Measurements from ENCODE around the gene RAB30.

- no peak for TF ChIP-seq CTCF (conservative IDR thresholded peaks at IDR 0.05 in 1 of 2, IDR thresholded peaks at IDR 0.05 in 1 of 2; ENCODE audit: extremely low read depth in 1 of 2, insufficient read depth in 1 of 2, low read depth in 1 of 2, low read length in 2 of 2)
- no peak for TF ChIP-seq EZH2 (IDR thresholded peaks at IDR 0.05; ENCODE audit: borderline replicate concordance, low read length)
Observed at GRCh38 chr11:83042964-83043711, 28.6 kb downstream of the RAB30 start.

Measured in mammary epithelial cell (primary cell).